HG03521 (cell line): ENCODE measurements around the gene OR9Q1.
"Not testable (repeated sequence)": the region's sequence is repeated elsewhere in the genome, so short reads cannot be mapped to it uniquely, and the experiment has no call there.

Experiments used
- ATAC-seq: cut with Tn5 transposase; IDR thresholded peaks from one replicate; pipeline ENCODE4 v1.9.1; 2021; ENCODE audit warnings: mild to moderate bottlenecking, moderate library complexity; ENCODE audit not compliant: unreplicated experiment

Gene OR9Q1, protein sequence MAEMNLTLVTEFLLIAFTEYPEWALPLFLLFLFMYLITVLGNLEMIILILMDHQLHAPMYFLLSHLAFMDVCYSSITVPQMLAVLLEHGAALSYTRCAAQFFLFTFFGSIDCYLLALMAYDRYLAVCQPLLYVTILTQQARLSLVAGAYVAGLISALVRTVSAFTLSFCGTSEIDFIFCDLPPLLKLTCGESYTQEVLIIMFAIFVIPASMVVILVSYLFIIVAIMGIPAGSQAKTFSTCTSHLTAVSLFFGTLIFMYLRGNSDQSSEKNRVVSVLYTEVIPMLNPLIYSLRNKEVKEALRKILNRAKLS

GRCh38 chr11:58023435-58023931 lies at the start of gene OR9Q1:
Gene OR9Q1, plus strand, starts transcription at chr11:58023881. Its CDS starts 155,564 bp downstream, at chr11:58179445.
- no peak for ATAC-seq

GRCh38 chr11:57974132-57974531 lies 49.5 kb upstream of the OR9Q1 start:
- ATAC-seq = no peak

DNA sequence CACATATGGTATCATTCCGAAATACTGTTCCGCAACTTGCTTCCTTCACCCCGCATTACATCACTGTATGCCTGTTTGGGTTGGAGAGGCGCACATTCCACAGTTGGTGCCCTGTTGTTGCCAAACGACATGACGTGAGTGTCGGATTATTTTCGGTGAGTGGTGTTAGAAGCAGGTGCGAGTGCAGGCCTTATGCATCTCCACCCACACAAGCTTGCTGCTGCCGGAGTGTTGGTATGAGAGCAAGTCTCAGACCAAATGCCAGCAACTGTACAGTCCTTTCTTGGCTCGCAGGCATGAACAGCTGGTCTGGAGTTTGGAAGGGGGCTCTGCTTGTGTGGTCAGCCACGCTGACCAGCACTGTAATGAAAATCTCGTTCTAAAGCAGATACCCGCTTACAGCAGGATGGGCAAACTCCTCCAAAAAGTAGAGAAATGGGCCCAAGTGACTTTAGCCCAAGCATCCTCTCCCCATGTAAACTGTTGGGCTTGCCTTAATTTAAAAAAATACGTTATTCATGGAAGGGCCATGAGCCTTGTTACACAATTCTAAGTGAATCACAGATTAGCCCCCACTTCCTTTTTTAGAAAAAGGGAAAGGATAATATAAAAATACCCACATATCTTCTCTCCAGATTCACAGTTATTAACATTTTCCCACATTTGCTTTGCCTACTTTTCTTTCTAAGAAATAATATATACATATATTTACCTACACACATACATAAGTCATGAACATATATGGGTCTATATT lies 48.7 kb upstream of the OR9Q1 start:
- ATAC-seq = no peak

- no peak for ATAC-seq
These were observed 46.0 kb upstream of the OR9Q1 start for GRCh38 chr11:57977709-57978108.

- no peak for ATAC-seq
These were observed 44.8 kb upstream of the OR9Q1 start for GRCh38 chr11:57978686-57979531.

DNA sequence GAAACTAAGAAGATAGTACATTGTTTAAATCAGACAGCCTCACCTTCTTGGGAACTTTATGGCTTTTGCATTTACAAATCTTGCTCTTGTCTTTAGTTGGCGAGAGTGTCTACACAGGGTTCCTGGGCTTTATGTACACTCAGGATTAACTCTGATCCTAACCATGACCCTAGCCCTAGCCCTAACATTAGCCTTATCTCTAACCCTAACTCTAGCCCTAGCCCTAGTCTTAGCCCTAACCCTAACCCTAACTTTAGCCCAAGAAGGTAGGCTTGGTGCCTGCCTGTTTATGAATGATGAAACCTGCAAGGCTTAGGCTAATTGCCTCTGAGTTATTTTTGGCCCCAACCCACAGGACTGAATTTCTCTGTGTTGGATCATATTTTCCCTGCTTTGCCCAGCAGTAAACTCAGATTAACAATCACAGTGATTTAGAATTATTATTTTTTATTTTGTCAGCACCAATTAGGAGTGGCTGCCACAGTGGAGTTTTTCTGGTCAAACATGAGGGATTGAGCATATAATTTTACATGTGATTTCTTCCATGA lies 44.1 kb upstream of the OR9Q1 start:
- ATAC-seq = no peak

DNA sequence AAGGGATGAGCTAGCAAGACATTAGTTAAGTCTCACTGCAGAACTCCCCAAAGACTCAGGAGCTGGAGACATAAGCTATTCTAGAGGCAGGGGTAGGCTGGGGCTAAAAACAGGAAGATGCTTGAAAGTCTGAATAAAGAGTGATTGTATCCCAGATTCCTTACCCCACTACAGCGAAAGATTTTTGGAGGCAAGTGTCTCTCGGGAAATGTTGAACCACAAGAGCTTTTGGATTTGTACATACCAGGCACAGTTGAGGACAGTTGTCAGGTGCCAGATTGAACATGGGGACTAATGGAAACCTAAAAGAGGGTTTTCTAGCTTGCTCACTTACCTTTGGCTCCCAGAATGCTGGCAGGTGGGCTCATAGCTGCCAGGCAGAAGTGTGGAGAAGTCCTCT lies 43.5 kb upstream of the OR9Q1 start:
- no peak for ATAC-seq

- no peak for ATAC-seq
These were observed 42.1 kb upstream of the OR9Q1 start for GRCh38 chr11:57981536-57981935.

GRCh38 chr11:57982776-57983175 lies 40.9 kb upstream of the OR9Q1 start:
- ATAC-seq = no peak

DNA sequence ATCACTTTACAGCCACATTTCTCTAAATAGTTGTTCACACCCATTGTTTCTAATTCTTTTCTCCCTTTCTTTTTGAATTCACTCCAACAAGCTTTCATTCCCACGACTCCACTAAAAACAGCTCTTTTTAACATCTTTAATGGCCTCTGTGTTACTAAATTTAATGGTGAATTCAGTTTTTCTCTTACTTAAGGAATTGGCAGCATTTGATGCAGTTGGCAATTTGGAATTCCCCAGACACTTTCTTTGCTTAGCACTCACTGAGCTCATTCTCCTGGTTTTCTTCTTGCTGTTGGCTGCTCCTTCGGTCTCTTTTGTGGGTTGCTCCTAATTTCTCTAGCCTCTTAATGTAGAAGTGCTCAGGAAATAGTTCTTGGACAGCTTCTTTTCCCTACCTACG lies 40.5 kb upstream of the OR9Q1 start:
- ATAC-seq = no peak

DNA sequence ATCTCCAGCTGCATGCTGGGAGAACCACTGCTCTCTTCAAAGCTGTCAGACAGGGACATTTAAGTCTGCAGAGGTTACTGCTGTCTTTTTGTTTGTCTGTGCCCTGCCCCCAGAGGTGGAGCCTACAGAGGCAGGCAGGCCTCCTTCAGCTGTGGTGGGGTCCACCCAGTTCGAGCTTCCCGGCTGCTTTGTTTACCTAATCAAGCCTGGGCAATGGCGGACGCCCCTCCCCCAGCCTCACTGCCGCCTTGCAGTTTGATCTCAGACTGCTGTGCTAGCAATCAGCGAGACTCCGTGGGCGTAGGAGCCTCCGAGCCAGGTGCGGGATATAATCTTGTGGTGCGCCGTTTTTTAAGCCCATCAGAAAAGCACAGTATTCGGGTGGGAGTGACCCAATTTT lies 24.2 kb upstream of the OR9Q1 start:
- ATAC-seq = not testable (repeated sequence)

GRCh38 chr11:58000021-58000420 lies 23.7 kb upstream of the OR9Q1 start:
- ATAC-seq = not testable (repeated sequence)

GRCh38 chr11:58000699-58001098 lies 23.0 kb upstream of the OR9Q1 start:
- ATAC-seq = no peak

DNA sequence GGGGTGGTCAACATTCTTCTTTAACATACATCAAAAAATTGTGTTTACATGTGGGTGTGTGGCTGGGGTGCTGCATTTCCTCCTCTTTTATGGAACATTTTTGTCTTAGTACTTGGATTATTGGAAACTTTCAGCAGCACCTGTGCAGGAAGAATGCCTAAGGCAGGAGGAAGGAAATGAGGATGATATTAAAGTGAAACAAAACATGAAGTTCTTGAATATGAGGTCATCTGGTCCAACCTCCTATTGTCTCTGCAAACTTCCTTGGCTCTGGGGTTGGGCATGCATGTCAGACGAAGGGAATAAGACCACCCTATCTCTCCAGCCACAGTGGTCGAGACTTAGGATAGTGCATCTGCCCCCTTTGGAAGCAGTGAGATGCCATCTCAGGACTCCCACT lies 20.6 kb upstream of the OR9Q1 start:
- ATAC-seq = no peak

DNA sequence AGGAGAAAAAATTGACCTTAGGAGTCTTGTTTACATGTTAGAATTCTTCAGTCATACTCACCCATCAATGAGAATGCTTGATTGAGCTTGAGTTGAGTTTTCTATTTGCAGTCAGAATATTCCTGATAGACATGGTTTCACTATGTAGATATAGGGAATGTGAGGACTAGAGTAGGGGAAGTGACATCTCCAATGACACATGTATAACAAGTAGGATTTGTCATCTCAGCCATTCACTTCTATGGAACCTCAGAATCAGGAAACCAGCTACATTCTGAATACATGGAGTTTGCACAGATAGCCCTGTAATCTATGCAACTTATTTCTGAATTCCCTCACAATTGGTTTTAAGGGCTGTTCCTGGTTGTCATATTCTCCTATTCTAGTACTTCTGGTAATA lies 20.1 kb upstream of the OR9Q1 start:
- no peak for ATAC-seq

DNA sequence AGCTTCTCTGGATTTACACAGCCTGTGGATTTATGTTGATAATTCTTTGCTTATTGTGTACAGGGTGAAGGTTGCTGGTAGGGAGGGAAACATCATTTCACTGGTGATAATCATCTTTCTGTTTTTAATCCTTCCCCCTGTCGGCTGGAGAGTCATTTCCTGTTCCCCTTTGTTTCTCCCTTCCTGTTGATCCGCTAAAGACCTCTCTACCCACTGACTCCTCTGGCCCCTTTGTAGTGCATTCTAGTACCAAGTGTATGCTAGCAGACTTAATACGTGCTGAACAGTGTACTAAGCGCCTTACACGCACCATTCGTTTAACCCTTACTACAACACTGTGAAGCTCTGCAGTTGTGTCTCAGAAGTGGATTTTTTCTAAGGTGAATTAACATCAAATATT lies 19.0 kb upstream of the OR9Q1 start:
- no peak for ATAC-seq

GRCh38 chr11:58006940-58007339 lies 16.7 kb upstream of the OR9Q1 start:
- no peak for ATAC-seq

DNA sequence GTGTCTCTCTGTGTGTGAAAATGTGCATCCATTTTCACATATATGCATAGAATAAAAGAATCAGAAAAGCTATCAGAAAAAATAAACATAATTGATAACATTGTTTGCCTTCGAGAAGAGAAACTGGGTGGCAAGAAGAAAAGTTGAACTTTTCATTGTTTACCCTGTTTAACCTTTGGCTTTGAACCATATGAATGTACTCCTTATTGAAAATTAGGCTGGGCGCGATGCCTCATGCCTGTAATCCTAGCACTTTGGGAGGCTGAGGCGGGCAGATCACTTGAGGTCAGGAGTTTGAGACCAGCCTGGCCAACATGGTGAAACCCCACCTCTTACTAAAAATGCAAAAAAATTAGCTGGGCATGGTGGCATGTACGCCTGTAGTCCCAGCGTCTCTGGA lies 11.9 kb upstream of the OR9Q1 start:
- ATAC-seq = no peak

GRCh38 chr11:58024601-58025091 lies 965 bp downstream of the OR9Q1 start:
- ATAC-seq = no peak

- no peak for ATAC-seq
These were observed 3.7 kb downstream of the OR9Q1 start for GRCh38 chr11:58027341-58027740.
